ENCODE results near the gene SRMS.
A peak's percentile ranks its signal among the peaks of the same experiment; 100 is the strongest.

DNA sequence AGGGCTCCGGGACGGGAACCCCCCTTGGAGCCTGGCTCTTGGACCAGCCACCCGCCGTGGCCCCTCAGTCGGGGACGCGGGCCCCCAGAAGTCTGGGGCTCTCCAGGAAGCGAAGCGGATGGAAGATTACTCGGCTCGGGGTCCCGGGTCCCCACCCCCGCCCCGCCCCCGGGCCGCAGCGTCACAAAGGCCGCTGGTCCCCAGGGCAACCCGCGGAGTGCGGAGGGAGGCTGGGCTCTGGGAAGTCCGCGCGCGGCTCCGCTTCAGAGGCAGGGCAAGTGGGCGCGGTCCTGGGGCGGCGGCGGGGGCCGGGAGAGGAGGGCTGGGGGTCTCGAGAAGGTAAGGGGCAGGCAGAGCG, 6.4 kb upstream of the SRMS start, which contains the start of gene FNDC11:
- TF ChIP-seq CTCF (IDR thresholded peaks at IDR 0.05 in 8 of 11, conservative IDR thresholded peaks at IDR 0.05 in 3 of 11) (no peak), POLR2AphosphoS5 (IDR thresholded peaks at IDR 0.05) (peak in 2 of 3 donors; percentile 35 to 53)

Data from spleen (tissue), 7 donors.